Liver (tissue), 3 donors: ENCODE measurements around the gene EIF2AK3.

Experiments
- CTCF ChIP-seq: fragments of 150-350 bp; IDR thresholded peaks from 2 replicates; pipeline ENCODE4 v1.5.1; 2017; ENCODE audit warnings: improper control_type of control experiment, low read depth, low read length; ENCODE audit not compliant: missing input control
- RXRA ChIP-seq, 2 donors: IDR thresholded peaks; 2 replicates each; pipeline ENCODE4 v1.6.1; 2017 to 2018; ENCODE audit warnings: antibody characterized with exemption in 2 of 2, mild to moderate bottlenecking in 1 of 2
- TAF1 ChIP-seq: conservative IDR thresholded peaks from 2 replicates; pipeline ENCODE4 v1.6.1; 2016; ENCODE audit warnings: antibody characterized with exemption, mild to moderate bottlenecking
- YY1 ChIP-seq: IDR thresholded peaks from 2 replicates; pipeline ENCODE4 v1.6.1; 2016; ENCODE audit warnings: antibody characterized with exemption, mild to moderate bottlenecking
- TF ChIP-seq, protein P1 (sequence below): IDR thresholded peaks from 2 replicates; pipeline ENCODE4 v1.6.1; 2016; ENCODE audit warnings: antibody characterized with exemption
- donor health status: healthy.
- donor health status: healthy.

DNA sequence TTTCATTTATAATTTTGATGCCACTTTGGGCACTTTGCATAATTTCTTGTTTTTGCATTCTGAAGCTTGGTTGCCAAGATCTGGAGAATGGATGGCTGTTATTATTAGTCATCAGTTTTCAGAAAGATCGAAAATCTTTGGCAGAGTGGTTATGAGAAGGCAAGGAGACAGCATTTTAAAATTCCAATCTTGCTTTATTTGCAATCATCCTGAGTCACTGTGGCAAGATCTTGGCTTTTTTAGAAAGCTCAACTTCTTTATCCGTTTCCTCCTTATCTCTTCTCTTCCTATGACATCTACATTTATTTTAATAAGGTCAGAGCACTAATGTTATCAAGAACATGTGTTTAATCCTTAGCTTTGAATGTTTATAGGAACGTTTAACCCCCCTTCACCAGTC is 31.1 kb upstream of the EIF2AK3 start:
- TF ChIP-seq CTCF (no peak), RXRA (IDR thresholded peaks at IDR 0.05) (no peak), YY1 (no peak), TAF1 (no peak)
- TF ChIP-seq, protein P1, sequence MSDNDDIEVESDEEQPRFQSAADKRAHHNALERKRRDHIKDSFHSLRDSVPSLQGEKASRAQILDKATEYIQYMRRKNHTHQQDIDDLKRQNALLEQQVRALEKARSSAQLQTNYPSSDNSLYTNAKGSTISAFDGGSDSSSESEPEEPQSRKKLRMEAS, result no peak
